ENCODE results near the gene FAM120A.
A peak's percentile ranks its signal among the peaks of the same experiment; 100 is the strongest.
"Not testable (repeated sequence)": the region's sequence is repeated elsewhere in the genome, so short reads cannot be mapped to it uniquely, and the experiment has no call there.

FAM120A gene, protein sequence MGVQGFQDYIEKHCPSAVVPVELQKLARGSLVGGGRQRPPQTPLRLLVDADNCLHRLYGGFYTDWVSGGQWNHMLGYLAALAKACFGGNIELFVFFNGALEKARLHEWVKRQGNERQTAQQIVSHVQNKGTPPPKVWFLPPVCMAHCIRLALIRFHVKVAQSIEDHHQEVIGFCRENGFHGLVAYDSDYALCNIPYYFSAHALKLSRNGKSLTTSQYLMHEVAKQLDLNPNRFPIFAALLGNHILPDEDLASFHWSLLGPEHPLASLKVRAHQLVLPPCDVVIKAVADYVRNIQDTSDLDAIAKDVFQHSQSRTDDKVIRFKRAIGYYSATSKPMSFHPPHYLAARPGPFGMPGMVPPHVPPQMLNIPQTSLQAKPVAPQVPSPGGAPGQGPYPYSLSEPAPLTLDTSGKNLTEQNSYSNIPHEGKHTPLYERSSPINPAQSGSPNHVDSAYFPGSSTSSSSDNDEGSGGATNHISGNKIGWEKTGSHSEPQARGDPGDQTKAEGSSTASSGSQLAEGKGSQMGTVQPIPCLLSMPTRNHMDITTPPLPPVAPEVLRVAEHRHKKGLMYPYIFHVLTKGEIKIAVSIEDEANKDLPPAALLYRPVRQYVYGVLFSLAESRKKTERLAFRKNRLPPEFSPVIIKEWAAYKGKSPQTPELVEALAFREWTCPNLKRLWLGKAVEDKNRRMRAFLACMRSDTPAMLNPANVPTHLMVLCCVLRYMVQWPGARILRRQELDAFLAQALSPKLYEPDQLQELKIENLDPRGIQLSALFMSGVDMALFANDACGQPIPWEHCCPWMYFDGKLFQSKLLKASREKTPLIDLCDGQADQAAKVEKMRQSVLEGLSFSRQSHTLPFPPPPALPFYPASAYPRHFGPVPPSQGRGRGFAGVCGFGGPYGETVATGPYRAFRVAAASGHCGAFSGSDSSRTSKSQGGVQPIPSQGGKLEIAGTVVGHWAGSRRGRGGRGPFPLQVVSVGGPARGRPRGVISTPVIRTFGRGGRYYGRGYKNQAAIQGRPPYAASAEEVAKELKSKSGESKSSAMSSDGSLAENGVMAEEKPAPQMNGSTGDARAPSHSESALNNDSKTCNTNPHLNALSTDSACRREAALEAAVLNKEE

DNA sequence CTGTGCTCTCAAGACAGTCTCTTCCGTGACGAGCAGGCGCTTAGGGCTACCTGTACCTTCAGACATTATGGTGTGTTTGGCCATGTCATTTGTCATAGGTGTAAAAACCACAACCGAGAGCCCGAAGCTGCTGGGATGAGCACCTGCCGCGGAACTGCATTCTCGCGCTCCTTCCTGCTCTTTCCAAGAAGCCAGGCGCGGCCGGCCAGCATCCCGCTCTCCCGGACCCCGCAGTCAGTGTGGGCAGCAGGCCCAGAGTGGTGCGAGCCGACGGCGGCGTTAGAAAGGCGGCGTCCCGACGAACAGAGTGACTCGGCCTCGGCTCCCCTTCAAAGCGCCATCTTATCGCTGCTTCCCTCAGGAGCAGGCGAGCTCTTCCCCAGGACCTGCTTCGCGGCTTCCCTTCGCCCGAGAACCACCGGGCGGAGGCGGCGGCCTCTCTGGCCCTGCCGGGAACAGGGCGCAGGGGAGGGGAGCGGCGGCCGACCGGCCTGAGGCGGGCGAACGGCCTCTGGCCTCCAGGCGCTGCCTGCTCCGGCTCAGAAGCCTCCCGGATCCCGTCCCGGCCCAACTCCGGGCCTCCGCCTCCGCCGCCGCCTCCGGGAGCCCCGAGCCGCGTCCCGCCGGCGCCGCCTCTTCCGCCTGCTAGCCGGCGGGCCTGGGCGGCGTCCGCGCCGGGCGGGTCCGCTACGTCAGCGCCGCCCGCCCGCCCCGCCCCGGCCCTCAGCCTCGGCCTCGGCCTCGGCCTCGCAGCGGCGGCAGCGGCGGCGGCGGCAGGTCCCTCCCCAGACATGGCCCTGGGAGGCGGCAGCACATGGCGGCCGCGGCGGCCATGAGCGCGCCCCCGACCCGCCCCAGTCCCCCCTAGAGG, at the start of gene FAM120A:
TSS of gene FAM120A (plus strand) at position 741 of the 871 bp plus-strand sequence. CDS start 231 bp downstream, outside the sequence.
- DNase-seq: peak; percentile 49

DNA sequence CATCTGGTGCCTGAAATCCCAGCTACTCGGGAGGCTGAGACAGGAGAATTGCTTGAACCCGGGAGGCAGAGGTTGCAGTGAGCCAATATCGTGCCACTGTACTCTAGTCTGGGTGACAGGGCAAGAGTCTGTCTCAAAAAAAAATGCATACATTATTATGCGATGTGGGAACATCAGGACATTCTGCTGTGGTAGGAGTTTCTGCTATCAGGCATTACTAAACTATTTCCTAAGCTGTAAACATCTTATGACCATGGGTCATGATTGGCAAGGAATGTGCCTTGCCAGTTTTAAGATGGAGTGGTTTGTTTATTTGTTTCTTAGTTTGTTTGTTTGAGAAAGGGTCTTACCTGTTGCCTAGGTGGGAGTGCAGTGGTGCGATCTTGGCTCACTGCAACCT, 45.1 kb upstream of the FAM120A start:
- DNase-seq: no peak

DNA sequence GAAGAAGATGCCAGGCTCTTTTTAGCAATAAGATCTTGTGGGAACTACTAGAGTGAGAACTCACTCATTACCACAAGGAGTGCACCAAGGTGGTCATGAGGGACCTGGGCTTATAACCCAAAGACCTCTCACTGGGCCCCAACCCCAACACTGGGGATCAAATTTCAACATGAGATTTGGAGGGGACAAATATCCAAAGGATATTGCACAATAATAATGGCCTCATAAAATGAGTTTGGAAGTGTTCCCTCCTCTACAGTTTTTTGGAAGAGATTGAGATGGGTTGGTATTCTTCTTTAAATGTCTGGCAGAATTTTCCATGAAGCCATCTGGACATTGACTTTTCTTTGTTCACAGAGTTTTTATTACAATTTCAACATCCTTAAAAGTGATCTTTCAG, 38.0 kb upstream of the FAM120A start:
- no peak for DNase-seq

GRCh38 chr9:93415176-93415690, 36.3 kb upstream of the FAM120A start:
- DNase-seq: no peak

GRCh38 chr9:93416530-93417235, 34.8 kb upstream of the FAM120A start:
- DNase-seq: no peak

GRCh38 chr9:93417538-93417937, 33.9 kb upstream of the FAM120A start:
- no peak for DNase-seq

DNA sequence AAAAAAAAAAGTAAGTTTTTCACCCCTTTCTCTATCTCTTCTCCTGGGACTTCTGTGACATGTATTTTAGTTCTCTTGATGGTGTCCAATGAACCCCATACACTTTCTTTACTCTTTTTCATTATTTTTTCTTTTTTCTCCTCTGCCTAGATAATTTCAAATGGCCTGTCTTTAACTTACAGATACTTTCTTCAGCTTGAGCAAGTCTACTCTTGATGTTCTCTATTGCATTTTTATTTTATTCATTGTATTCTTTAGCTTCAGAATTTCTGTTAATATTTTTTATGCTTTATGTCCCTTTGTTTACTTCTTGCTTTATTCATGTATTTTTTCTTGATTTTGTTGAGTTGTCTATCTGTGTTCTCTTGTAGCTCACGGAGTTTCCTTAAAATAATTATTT, 32.5 kb upstream of the FAM120A start:
- no peak for DNase-seq

GRCh38 chr9:93422977-93423616, 28.4 kb upstream of the FAM120A start:
- DNase-seq: no peak

DNA sequence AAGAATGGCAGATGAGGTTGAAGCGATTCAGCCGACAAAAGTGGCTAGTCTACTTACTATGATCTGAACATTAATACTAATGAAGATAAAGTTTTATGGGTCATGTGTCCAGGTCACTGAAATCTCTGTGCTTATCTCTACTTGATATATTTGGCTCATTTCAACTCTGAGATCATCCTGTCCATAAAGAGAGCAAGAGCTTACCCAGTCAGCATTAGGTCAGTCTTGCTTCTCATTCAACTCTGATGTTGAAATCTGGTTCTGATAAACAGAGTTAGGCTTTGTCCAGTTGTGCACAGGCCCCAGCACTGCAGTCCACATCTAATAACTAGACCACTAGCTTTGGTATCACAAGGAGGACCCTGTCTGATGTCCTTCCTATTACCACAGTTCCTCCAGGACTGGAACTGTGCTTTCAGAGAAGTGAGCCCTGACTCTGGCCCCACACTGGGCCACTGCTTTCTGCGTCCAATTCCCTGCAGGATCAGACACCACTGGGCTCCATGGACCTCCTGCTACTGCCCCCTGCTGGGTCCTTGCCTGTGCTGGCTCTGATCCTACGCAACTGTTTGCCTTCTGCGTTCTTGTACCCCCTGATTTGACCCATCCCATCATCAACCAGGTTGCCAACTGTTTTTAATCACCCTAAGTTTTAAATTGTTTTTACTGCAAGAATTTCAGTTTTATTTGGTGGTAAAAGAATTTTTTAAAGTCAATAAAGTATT, 23.7 kb upstream of the FAM120A start:
- DNase-seq: no peak

- no peak for DNase-seq
Observed at GRCh38 chr9:93431539-93432105, 19.9 kb upstream of the FAM120A start.

- DNase-seq: no peak
Observed at GRCh38 chr9:93432964-93433363, 18.5 kb upstream of the FAM120A start.

GRCh38 chr9:93434056-93434455, 17.4 kb upstream of the FAM120A start:
- no peak for DNase-seq

GRCh38 chr9:93435386-93435785, 16.1 kb upstream of the FAM120A start:
- DNase-seq: no peak

DNA sequence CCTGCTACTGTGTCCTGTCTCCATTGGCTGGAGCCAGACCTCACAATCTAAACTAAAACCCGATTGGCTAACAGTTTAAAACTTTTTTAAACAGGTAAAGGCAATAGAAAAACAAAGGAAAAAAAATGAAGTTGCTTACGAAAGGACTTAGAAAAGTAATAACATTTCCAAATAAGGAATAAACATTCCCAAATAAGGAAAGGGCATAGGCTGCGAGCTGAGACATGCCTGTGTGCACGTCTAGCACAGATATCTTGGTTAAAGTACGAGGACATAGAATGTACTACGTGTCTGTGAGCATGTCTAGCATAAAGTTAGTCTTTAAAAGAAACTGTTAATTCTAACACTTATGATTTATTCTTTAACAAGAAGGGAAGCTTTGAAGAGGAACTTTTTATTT, 15.3 kb upstream of the FAM120A start:
- DNase-seq: no peak

DNA sequence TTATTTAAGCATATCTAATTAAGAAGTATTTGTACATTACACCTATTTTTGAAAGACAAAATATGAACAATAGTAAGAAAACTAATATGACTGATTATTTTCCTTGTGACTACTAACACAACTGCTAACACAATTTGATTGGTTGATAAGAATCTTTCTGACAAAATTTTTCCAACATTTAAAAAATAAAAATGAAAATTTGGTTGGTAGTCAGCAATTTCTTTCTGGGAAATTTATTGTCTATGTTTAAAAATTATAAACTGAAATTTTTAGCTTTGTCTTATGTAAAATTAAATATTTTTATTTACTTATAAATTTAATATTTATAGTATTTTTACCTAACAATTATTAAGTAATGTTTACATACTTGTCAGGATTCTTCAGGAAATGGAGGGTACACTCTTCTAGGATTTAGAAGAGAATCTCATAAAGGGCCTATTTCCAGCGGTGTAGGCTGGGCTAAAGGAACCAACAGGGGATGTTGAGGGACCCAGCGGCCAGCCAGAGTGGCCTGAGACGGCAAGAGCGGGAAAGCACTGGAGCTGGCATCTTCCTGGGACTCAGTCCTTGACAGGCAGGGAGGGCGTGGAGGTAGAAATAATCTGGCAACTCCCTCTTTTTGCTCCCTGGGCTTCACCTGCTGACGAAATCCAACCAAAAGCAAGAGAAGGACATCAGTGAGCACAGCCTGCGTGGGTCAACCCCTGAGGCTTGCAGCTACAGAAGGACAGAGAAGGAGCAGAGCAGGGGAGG, 14.7 kb upstream of the FAM120A start:
- DNase-seq: no peak

DNA sequence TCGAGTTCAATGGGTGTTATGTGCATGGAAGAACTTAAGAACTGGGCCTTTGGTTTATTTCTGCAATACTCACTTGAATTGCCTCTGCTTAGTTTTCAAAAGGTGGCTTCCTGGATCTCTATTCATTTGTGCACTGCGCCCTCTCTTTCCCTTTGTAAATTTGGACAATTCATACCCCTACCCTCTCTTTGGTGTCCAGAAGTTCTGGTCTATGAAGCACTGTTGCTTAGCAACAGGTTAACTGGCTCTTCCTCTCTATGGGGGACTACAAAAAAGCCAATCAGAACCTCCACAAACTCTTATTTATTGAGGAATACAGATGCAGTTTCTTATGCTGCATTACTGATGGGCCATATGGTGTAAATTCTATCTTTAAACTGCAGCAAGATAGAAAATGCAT, 13.5 kb upstream of the FAM120A start:
- no peak for DNase-seq

- DNase-seq: not testable (repeated sequence)
Observed at GRCh38 chr9:93439301-93439700, 12.2 kb upstream of the FAM120A start.

GRCh38 chr9:93440896-93441580, 10.4 kb upstream of the FAM120A start:
- no peak for DNase-seq

- no peak for DNase-seq
Observed at GRCh38 chr9:93446073-93446472, 5.4 kb upstream of the FAM120A start.

All from GF-D8 (cell line).